Measurements from ENCODE around the gene MAGI2. TPM values are rescaled to one million over a fixed set of nuclear protein-coding genes. Genes with fewer than 3 reads are reported as not detected.

Gene MAGI2
- total RNA-seq, 1 experiment from 2014 or later = 0.22 TPM

DNA sequence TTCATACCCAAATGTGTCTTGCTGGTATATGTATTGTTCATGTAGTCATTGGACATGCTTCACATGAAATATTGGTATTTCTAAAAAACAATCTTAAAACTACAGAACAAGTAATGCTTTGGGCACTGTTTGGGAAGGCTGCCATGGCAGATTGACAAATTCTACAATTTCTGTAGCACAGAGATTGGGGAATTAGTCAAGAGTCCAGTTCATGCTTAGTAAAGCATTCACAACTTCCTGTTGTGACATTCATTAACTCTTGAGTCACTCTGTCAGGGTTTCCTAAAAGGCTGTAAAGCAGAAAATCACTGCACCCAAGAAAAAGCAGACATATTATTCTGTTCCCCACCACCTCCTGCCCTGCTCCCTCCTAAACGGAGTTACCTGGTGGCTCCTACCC, 1256.0 kb downstream of the MAGI2 start:
- Histone ChIP-seq H3K36me3 (ENCODE audit: control insufficient read depth in 1 of 2, insufficient read depth in 2 of 2, low read length in 2 of 2) (no peaks in the 10 kb centered on the region), H3K9ac (ENCODE audit: low read length) (no peak overlapping the region), H3K9me2 (ENCODE audit: insufficient read depth) (no peaks in the 10 kb centered on the region), H3K4me1 (ENCODE audit: control insufficient read depth in 1 of 2, insufficient read depth in 2 of 2, low read length in 2 of 2) (no peaks in the 10 kb centered on the region), H3K4me3 (replicated peaks in 1 of 2; ENCODE audit: low read depth in 1 of 2, low read length in 2 of 2) (no peak overlapping the region), H3K79me2 (ENCODE audit: insufficient read depth, low read length) (no peaks in the 10 kb centered on the region), H3K27ac (ENCODE audit: low read depth, low read length) (no peak overlapping the region), H2AFZ (ENCODE audit: low read depth, low read length, poor library complexity, severe bottlenecking) (no peak overlapping the region), H4K20me1 (ENCODE audit: insufficient read depth) (no peaks in the 10 kb centered on the region), H3K9me3 (ENCODE audit: control insufficient read depth in 1 of 2, insufficient read depth in 1 of 2, low read depth in 1 of 2, low read length in 2 of 2) (no peaks in the 10 kb centered on the region), H3K4me2 (ENCODE audit: low read length) (no peak overlapping the region), H3K27me3 (ENCODE audit: insufficient read depth, low read length) (peaks cover 29% of the 10 kb centered on the region)
- BruUV-seq (replicated peaks) = no TSS peak
- DNase-seq (ENCODE audit: low read depth, low spot score) (no peak), ATAC-seq (no peak)
- CTCF ChIA-PET = no interaction called here
- RAD21 ChIA-PET (ENCODE audit: low non-redundant PET in 1 of 2, low total read pairs in 2 of 2, uncharacterized antibody in 2 of 2, unreplicated experiment in 2 of 2) = no interaction called here
- POLR2A ChIA-PET = no interaction called here
- TF ChIP-seq, protein P1, sequence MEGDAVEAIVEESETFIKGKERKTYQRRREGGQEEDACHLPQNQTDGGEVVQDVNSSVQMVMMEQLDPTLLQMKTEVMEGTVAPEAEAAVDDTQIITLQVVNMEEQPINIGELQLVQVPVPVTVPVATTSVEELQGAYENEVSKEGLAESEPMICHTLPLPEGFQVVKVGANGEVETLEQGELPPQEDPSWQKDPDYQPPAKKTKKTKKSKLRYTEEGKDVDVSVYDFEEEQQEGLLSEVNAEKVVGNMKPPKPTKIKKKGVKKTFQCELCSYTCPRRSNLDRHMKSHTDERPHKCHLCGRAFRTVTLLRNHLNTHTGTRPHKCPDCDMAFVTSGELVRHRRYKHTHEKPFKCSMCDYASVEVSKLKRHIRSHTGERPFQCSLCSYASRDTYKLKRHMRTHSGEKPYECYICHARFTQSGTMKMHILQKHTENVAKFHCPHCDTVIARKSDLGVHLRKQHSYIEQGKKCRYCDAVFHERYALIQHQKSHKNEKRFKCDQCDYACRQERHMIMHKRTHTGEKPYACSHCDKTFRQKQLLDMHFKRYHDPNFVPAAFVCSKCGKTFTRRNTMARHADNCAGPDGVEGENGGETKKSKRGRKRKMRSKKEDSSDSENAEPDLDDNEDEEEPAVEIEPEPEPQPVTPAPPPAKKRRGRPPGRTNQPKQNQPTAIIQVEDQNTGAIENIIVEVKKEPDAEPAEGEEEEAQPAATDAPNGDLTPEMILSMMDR (IDR thresholded peaks at IDR 0.05 in 2 of 3, conservative IDR thresholded peaks at IDR 0.05 in 1 of 3; ENCODE audit: borderline replicate concordance in 1 of 3, insufficient read depth in 1 of 3, low read depth in 2 of 3, low read length in 2 of 3) = no peak
- no peak for TF ChIP-seq RAD21 (IDR thresholded peaks at IDR 0.05; ENCODE audit: low read depth)
- TF ChIP-seq, protein P2, sequence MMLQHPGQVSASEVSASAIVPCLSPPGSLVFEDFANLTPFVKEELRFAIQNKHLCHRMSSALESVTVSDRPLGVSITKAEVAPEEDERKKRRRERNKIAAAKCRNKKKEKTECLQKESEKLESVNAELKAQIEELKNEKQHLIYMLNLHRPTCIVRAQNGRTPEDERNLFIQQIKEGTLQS (IDR thresholded peaks at IDR 0.05) = no peak
- TF ChIP-seq SP1 (IDR thresholded peaks at IDR 0.05; ENCODE audit: low read depth) = no peak
- no peak for TF ChIP-seq EZH2phosphoT487 (IDR thresholded peaks at IDR 0.05; ENCODE audit: borderline replicate concordance)
- no peak for TF ChIP-seq EZH2 (IDR thresholded peaks at IDR 0.05)
- no peak for TF ChIP-seq EGR1 (IDR thresholded peaks at IDR 0.05; ENCODE audit: low read depth)
- TF ChIP-seq SRF (IDR thresholded peaks at IDR 0.05; ENCODE audit: low read depth) = no peak
- intact Hi-C loops (cut with micrococcal nuclease) = no loop called here

DNA sequence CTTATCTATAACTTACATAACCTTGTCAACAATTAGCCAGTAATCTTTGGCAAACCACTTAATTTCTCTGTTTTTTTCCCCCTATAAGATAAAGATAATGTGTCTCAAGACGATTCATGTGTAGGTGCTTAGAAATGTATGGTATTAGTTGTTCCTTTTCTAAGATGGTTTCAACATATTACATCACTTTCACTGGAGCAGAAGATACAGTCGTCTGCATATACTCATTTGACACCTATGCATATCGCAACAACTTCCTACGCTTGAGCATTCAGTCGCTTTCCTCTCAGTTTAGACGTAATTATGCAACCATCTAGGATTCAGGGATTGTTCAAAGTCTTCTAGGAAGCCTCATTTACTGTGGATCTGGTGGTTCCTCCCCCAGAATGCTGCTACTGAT, 1258.2 kb downstream of the MAGI2 start:
- TF ChIP-seq EZH2 (IDR thresholded peaks at IDR 0.05) (no peak), ZNF274 (IDR thresholded peaks at IDR 0.05; ENCODE audit: low read depth, low read length) (no peak), YY1 (IDR thresholded peaks at IDR 0.05; ENCODE audit: extremely low read depth, insufficient replicate concordance, low read depth, low read length) (no peak)
- no peak for ATAC-seq
- H2AFZ ChIP-seq (ENCODE audit: low read depth, low read length, poor library complexity, severe bottlenecking) = no peak overlapping the region
- no peak overlapping the region for H3K4me2 ChIP-seq (ENCODE audit: low read length)
- H3K36me3 ChIP-seq (ENCODE audit: control insufficient read depth in 1 of 2, insufficient read depth in 2 of 2, low read length in 2 of 2) = no peaks in the 10 kb centered on the region
- no peaks in the 10 kb centered on the region for H3K9me2 ChIP-seq (ENCODE audit: insufficient read depth)
- DNase-seq (ENCODE audit: low read depth, low spot score) = no peak
- H3K9ac ChIP-seq (ENCODE audit: low read length) = no peak overlapping the region
- no peaks in the 10 kb centered on the region for H4K20me1 ChIP-seq (ENCODE audit: insufficient read depth)
- H3K27ac ChIP-seq (ENCODE audit: low read depth, low read length) = no peak overlapping the region
- H3K79me2 ChIP-seq (ENCODE audit: insufficient read depth, low read length) = no peaks in the 10 kb centered on the region
- no peaks in the 10 kb centered on the region for H3K4me1 ChIP-seq (ENCODE audit: control insufficient read depth in 1 of 2, insufficient read depth in 2 of 2, low read length in 2 of 2)
- H3K9me3 ChIP-seq (ENCODE audit: control insufficient read depth in 1 of 2, insufficient read depth in 1 of 2, low read depth in 1 of 2, low read length in 2 of 2) = no peaks in the 10 kb centered on the region
- intact Hi-C loops (cut with micrococcal nuclease) = no loop called here
- no TSS peak for BruUV-seq (replicated peaks)
- CTCF ChIA-PET = no interaction called here
- POLR2A ChIA-PET = no interaction called here
- RAD21 ChIA-PET (ENCODE audit: low non-redundant PET in 1 of 2, low total read pairs in 2 of 2, uncharacterized antibody in 2 of 2, unreplicated experiment in 2 of 2) = no interaction called here
- no peak overlapping the region for H3K4me3 ChIP-seq (replicated peaks in 1 of 2; ENCODE audit: low read depth in 1 of 2, low read length in 2 of 2)
- peaks cover 45% of the 10 kb centered on the region for H3K27me3 ChIP-seq (ENCODE audit: insufficient read depth, low read length)
